ENCODE data around the gene LRFN5. TPM values are rescaled to one million over a fixed set of nuclear protein-coding genes. Genes with fewer than 3 reads are reported as not detected.
"Not testable (repeated sequence)": the region's sequence is repeated elsewhere in the genome, so short reads cannot be mapped to it uniquely, and the experiment has no call there.

LRFN5 gene
- 11.8 TPM for total RNA-seq

GRCh38 chr14:41606532-41607303, at the start of gene LRFN5:
Gene LRFN5 (plus strand): TSS chr14:41606876.
- peak; percentile 55 for DNase-seq

- no peak for DNase-seq
Observed at GRCh38 chr14:41558490-41558889, 48.2 kb upstream of the LRFN5 start.

- DNase-seq = not testable (repeated sequence)
Observed at GRCh38 chr14:41566864-41567263, 39.8 kb upstream of the LRFN5 start.

GRCh38 chr14:41568979-41569378, 37.7 kb upstream of the LRFN5 start:
- no peak for DNase-seq

GRCh38 chr14:41570415-41571155, 36.1 kb upstream of the LRFN5 start:
- DNase-seq = no peak

GRCh38 chr14:41586237-41586636, 20.4 kb upstream of the LRFN5 start:
- DNase-seq = no peak

- DNase-seq = no peak
Observed at GRCh38 chr14:41597647-41598046, 9.0 kb upstream of the LRFN5 start.

GRCh38 chr14:41599805-41600385, 6.8 kb upstream of the LRFN5 start:
- not testable (repeated sequence) for DNase-seq

- peak; percentile 72 for DNase-seq
Observed at GRCh38 chr14:41604721-41605531, 1.8 kb upstream of the LRFN5 start.

- peak; percentile 63 for DNase-seq
Observed at GRCh38 chr14:41605550-41606281, 960 bp upstream of the LRFN5 start.

- peak; percentile 63 for DNase-seq
Observed at GRCh38 chr14:41606282-41606531, 469 bp upstream of the LRFN5 start.

GRCh38 chr14:41607304-41607775, 664 bp downstream of the LRFN5 start:
- no peak for DNase-seq

- no peak for DNase-seq
Observed at GRCh38 chr14:41607966-41608663, 1.4 kb downstream of the LRFN5 start.

GRCh38 chr14:41608681-41609390, 2.2 kb downstream of the LRFN5 start:
- DNase-seq = peak; percentile 28

GRCh38 chr14:41609704-41610183, 3.1 kb downstream of the LRFN5 start:
- peak; percentile 85 for DNase-seq

GRCh38 chr14:41615011-41615595, 8.4 kb downstream of the LRFN5 start:
- no peak for DNase-seq

- no peak for DNase-seq
Observed at GRCh38 chr14:41623736-41624135, 17.1 kb downstream of the LRFN5 start.

- no peak for DNase-seq
Observed at GRCh38 chr14:41629876-41630275, 23.2 kb downstream of the LRFN5 start.

- no peak for DNase-seq
Observed at GRCh38 chr14:41634286-41634685, 27.6 kb downstream of the LRFN5 start.
